ENCODE results near the gene RNU6-9. TPM values are rescaled to one million over a fixed set of nuclear protein-coding genes. Genes with fewer than 3 reads are reported as not detected.
"Not testable (repeated sequence)": the region's sequence is repeated elsewhere in the genome, so short reads cannot be mapped to it uniquely, and the experiment has no call there.

Gene RNU6-9
- total RNA-seq, 1 experiment from 2014 or later, result not detected

DNA sequence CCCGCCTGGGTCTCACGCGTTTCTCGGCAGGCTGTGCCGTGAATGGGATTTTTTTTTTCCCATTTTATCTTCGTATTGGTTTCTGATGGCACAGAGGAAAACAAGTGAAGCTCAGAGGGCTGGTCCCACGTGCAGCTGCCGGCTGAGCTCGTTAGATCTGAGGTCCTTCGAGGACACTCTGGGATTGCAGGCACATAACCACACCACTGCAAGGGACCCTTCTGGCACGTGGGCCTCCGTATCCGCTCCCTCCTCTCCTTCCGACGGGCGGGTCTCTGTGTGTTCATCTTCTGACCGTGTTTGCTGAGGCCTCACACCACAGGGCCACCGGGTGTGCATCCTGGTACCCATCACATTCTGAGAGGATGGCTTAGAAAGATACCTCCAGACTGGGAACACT, 17.2 kb upstream of the RNU6-9 start:
- DNase-seq (ENCODE audit: low read depth, low spot score) (no peak), ATAC-seq (no peak)
- H3K27me3 ChIP-seq (ENCODE audit: control insufficient read depth, insufficient read depth, low read length), result no peaks in the 10 kb centered on the region
- no peaks in the 10 kb centered on the region for H3K4me1 ChIP-seq (ENCODE audit: control insufficient read depth, insufficient read depth, low read length)
- no TSS peak for BruUV-seq (replicated peaks)
- no peak overlapping the region for H3K27ac ChIP-seq (ENCODE audit: low read length)
- in situ Hi-C loops (cut with HindIII; ENCODE audit: low pct_unique_long_range_greater_than_20kb, low sequenced_read_pairs) (no loop called here), intact Hi-C loops (cut with micrococcal nuclease; ENCODE audit: unreplicated experiment) (no loop called here)
- POLR2A ChIA-PET, result no interaction called here
- no peaks in the 10 kb centered on the region for H3K36me3 ChIP-seq (ENCODE audit: control insufficient read depth, insufficient read depth, low read length)
- H3K9me3 ChIP-seq (ENCODE audit: control insufficient read depth, insufficient read depth, low read depth, low read length), result no peaks in the 10 kb centered on the region
- H3K4me3 ChIP-seq (ENCODE audit: low read depth in 2 of 2, low read length in 2 of 2), result no peak overlapping the region
- CTCF ChIA-PET, result no interaction called here
- no peak for TF ChIP-seq TCF7L2 (IDR thresholded peaks at IDR 0.05; ENCODE audit: low read depth, low read length)
- TF ChIP-seq, protein P1, sequence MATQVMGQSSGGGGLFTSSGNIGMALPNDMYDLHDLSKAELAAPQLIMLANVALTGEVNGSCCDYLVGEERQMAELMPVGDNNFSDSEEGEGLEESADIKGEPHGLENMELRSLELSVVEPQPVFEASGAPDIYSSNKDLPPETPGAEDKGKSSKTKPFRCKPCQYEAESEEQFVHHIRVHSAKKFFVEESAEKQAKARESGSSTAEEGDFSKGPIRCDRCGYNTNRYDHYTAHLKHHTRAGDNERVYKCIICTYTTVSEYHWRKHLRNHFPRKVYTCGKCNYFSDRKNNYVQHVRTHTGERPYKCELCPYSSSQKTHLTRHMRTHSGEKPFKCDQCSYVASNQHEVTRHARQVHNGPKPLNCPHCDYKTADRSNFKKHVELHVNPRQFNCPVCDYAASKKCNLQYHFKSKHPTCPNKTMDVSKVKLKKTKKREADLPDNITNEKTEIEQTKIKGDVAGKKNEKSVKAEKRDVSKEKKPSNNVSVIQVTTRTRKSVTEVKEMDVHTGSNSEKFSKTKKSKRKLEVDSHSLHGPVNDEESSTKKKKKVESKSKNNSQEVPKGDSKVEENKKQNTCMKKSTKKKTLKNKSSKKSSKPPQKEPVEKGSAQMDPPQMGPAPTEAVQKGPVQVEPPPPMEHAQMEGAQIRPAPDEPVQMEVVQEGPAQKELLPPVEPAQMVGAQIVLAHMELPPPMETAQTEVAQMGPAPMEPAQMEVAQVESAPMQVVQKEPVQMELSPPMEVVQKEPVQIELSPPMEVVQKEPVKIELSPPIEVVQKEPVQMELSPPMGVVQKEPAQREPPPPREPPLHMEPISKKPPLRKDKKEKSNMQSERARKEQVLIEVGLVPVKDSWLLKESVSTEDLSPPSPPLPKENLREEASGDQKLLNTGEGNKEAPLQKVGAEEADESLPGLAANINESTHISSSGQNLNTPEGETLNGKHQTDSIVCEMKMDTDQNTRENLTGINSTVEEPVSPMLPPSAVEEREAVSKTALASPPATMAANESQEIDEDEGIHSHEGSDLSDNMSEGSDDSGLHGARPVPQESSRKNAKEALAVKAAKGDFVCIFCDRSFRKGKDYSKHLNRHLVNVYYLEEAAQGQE (IDR thresholded peaks at IDR 0.05; ENCODE audit: insufficient read depth in 1 of 2, low read depth in 2 of 2, low read length in 1 of 2), result no peak
- TF ChIP-seq POLR2AphosphoS5 (IDR thresholded peaks at IDR 0.05; ENCODE audit: low read depth, low read length), result no peak
- TF ChIP-seq, protein P2, sequence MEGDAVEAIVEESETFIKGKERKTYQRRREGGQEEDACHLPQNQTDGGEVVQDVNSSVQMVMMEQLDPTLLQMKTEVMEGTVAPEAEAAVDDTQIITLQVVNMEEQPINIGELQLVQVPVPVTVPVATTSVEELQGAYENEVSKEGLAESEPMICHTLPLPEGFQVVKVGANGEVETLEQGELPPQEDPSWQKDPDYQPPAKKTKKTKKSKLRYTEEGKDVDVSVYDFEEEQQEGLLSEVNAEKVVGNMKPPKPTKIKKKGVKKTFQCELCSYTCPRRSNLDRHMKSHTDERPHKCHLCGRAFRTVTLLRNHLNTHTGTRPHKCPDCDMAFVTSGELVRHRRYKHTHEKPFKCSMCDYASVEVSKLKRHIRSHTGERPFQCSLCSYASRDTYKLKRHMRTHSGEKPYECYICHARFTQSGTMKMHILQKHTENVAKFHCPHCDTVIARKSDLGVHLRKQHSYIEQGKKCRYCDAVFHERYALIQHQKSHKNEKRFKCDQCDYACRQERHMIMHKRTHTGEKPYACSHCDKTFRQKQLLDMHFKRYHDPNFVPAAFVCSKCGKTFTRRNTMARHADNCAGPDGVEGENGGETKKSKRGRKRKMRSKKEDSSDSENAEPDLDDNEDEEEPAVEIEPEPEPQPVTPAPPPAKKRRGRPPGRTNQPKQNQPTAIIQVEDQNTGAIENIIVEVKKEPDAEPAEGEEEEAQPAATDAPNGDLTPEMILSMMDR (IDR thresholded peaks at IDR 0.05), result no peak
- no peak for TF ChIP-seq SIN3A (IDR thresholded peaks at IDR 0.05; ENCODE audit: borderline replicate concordance, insufficient read depth, low read depth, low read length)

DNA sequence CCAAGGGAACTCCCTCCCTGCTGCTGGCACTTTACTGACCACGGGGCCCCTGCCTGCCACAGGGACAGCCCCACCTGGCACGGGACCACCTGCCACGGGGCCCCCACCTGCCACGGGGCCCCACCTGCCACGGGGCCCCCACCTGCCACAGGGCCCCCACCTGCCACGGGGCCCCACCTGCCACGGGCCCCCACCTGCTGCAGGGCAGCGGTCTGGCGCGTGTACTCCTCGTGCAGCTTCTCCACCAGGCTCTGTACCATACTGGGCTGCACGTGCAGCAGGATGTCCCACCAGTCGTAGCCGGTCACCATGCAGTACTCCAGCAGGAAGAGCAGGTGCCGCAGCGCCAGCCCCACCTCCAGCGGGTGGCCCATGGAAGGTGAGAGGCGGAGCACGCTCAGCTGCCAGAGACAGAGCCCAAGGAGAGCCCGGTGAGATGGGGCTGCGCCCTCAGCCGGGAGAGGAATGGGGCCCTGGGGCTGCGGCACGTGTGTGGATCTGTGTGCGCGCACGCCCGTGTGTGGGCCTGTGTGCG, 16.4 kb upstream of the RNU6-9 start:
- CTCF ChIA-PET, result interaction anchor here (0.6 kb wide), 1 partner anchor 367 kb away, joined by 3 read pairs; no protein-coding TSS in a partner anchor
- H3K36me3 ChIP-seq (ENCODE audit: control insufficient read depth, insufficient read depth, low read length), result no peaks in the 10 kb centered on the region
- POLR2A ChIA-PET, result no interaction called here
- no peak overlapping the region for H3K4me3 ChIP-seq (ENCODE audit: low read depth in 2 of 2, low read length in 2 of 2)
- H3K27ac ChIP-seq (ENCODE audit: low read length), result no peak overlapping the region
- TF ChIP-seq TCF7L2 (IDR thresholded peaks at IDR 0.05; ENCODE audit: low read depth, low read length) (no peak), POLR2AphosphoS5 (IDR thresholded peaks at IDR 0.05; ENCODE audit: low read depth, low read length) (no peak), SIN3A (IDR thresholded peaks at IDR 0.05; ENCODE audit: borderline replicate concordance, insufficient read depth, low read depth, low read length) (no peak)
- TF ChIP-seq, protein P2 (IDR thresholded peaks at IDR 0.05), result no peak
- TF ChIP-seq, protein P1 (IDR thresholded peaks at IDR 0.05; ENCODE audit: insufficient read depth in 1 of 2, low read depth in 2 of 2, low read length in 1 of 2), result no peak
- no peaks in the 10 kb centered on the region for H3K9me3 ChIP-seq (ENCODE audit: control insufficient read depth, insufficient read depth, low read depth, low read length)
- H3K27me3 ChIP-seq (ENCODE audit: control insufficient read depth, insufficient read depth, low read length), result no peaks in the 10 kb centered on the region
- in situ Hi-C loops (cut with HindIII; ENCODE audit: low pct_unique_long_range_greater_than_20kb, low sequenced_read_pairs), result no loop called here
- intact Hi-C loops (cut with micrococcal nuclease; ENCODE audit: unreplicated experiment), result no loop called here
- DNase-seq (ENCODE audit: low read depth, low spot score) (no peak), ATAC-seq (no peak)
- BruUV-seq (replicated peaks), result no TSS peak
- H3K4me1 ChIP-seq (ENCODE audit: control insufficient read depth, insufficient read depth, low read length), result no peaks in the 10 kb centered on the region

- H3K4me3 ChIP-seq (ENCODE audit: low read depth in 2 of 2, low read length in 2 of 2); BruUV-seq (replicated peaks); in situ Hi-C loops (cut with HindIII; ENCODE audit: low pct_unique_long_range_greater_than_20kb, low sequenced_read_pairs); H3K4me1 ChIP-seq (ENCODE audit: control insufficient read depth, insufficient read depth, low read length); ATAC-seq; H3K27me3 ChIP-seq (ENCODE audit: control insufficient read depth, insufficient read depth, low read length); H3K36me3 ChIP-seq (ENCODE audit: control insufficient read depth, insufficient read depth, low read length); intact Hi-C loops (cut with micrococcal nuclease; ENCODE audit: unreplicated experiment); H3K27ac ChIP-seq (ENCODE audit: low read length); H3K9me3 ChIP-seq (ENCODE audit: control insufficient read depth, insufficient read depth, low read depth, low read length); DNase-seq (ENCODE audit: low read depth, low spot score); POLR2A ChIA-PET: not testable (repeated sequence)
- CTCF ChIA-PET, result interaction anchor here (0.6 to 0.7 kb wide), 2 partner anchors 37 to 94 kb away, joined by 3 to 9 read pairs; no protein-coding TSS in a partner anchor
These were observed 15.2 kb upstream of the RNU6-9 start for GRCh38 chr19:877992-878660.
